Muscle layer of colon (tissue), 2 donors: Measurements from ENCODE around the gene ADAD2.
"Not testable (repeated sequence)": the region's sequence is repeated elsewhere in the genome, so short reads cannot be mapped to it uniquely, and the experiment has no call there.

Source experiments
- H3K27ac ChIP-seq: one replicate; pipeline ENCODE4 v1.7.0; 2013; ENCODE audit warnings: low read depth, mild to moderate bottlenecking, low read length, moderate library complexity
- H3K27me3 ChIP-seq, 2 donors: one replicate each; pipeline ENCODE4 v1.7.0; 2013; ENCODE audit warnings: low read length in 2 of 2, mild to moderate bottlenecking in 2 of 2; ENCODE audit not compliant: insufficient read depth in 2 of 2, control insufficient read depth in 1 of 2
- H3K36me3 ChIP-seq: one replicate; pipeline ENCODE4 v1.7.0; 2013; ENCODE audit warnings: mild to moderate bottlenecking, low read length; ENCODE audit not compliant: insufficient read depth
- H3K4me1 ChIP-seq: one replicate; pipeline ENCODE4 v1.7.0; 2013; ENCODE audit warnings: mild to moderate bottlenecking, low read length; ENCODE audit not compliant: insufficient read depth
- H3K4me3 ChIP-seq, 2 donors: one replicate each; pipeline ENCODE4 v1.7.0; 2013; ENCODE audit warnings: low read length in 2 of 2, low read depth in 1 of 2, mild to moderate bottlenecking in 1 of 2, moderate library complexity in 1 of 2
- H3K9ac ChIP-seq: one replicate; pipeline ENCODE4 v1.7.0; 2013; ENCODE audit warnings: low read length
- H3K9me3 ChIP-seq: one replicate; pipeline ENCODE4 v1.7.0; 2013; ENCODE audit warnings: mild to moderate bottlenecking, low read length
- donor health status: abdominal sarcoma.
- donor health status: Adenocarcinoma of cecum.

The ADAD2 gene

GRCh38 chr16:84199097-84199496 lies 8.1 kb downstream of the ADAD2 start:
- Histone ChIP-seq H3K4me3 (no peak overlapping the region), H3K27ac (no peak overlapping the region), H3K36me3 (no peaks in the 10 kb centered on the region)

GRCh38 chr16:84199861-84200260 lies 8.9 kb downstream of the ADAD2 start:
- Histone ChIP-seq H3K27me3 (peaks cover 0 to 6% of the 10 kb centered on the region in 2 donors), H3K4me3 (no peak overlapping the region), H3K9ac (no peak overlapping the region), H3K9me3 (no peaks in the 10 kb centered on the region), H3K36me3 (no peaks in the 10 kb centered on the region), H3K4me1 (no peaks in the 10 kb centered on the region), H3K27ac (no peak overlapping the region)

More at GRCh38 chr16:84199097-84199496, 8.1 kb downstream of the ADAD2 start:
- Histone ChIP-seq H3K27me3 (peaks cover 0 to 6% of the 10 kb centered on the region in 2 donors), H3K9ac (no peak overlapping the region), H3K4me1 (no peaks in the 10 kb centered on the region), H3K9me3 (no peaks in the 10 kb centered on the region)

- H3K4me3 ChIP-seq, H3K9me3 ChIP-seq, H3K9ac ChIP-seq, H3K36me3 ChIP-seq, H3K4me1 ChIP-seq, H3K27me3 ChIP-seq, H3K27ac ChIP-seq: not testable (repeated sequence)
Observed at GRCh38 chr16:84204551-84204950, 13.6 kb downstream of the ADAD2 start.

GRCh38 chr16:84205123-84205522 lies 14.2 kb downstream of the ADAD2 start:
- H3K27me3 ChIP-seq, H3K36me3 ChIP-seq, H3K27ac ChIP-seq, H3K9ac ChIP-seq, H3K9me3 ChIP-seq, H3K4me3 ChIP-seq, H3K4me1 ChIP-seq: not testable (repeated sequence)

- no peak overlapping the region for H3K4me3 ChIP-seq
- H3K9me3 ChIP-seq = no peaks in the 10 kb centered on the region
- H3K9ac ChIP-seq = no peak overlapping the region
- H3K36me3 ChIP-seq = no peaks in the 10 kb centered on the region
- no peak overlapping the region for H3K27ac ChIP-seq
- no peaks in the 10 kb centered on the region for H3K27me3 ChIP-seq
- no peaks in the 10 kb centered on the region for H3K4me1 ChIP-seq
Observed at GRCh38 chr16:84205976-84206691, 15.2 kb downstream of the ADAD2 start.

GRCh38 chr16:84207251-84207650 lies 16.3 kb downstream of the ADAD2 start:
- Histone ChIP-seq H3K9me3 (no peaks in the 10 kb centered on the region), H3K4me3 (no peak overlapping the region), H3K27me3 (no peaks in the 10 kb centered on the region), H3K9ac (no peak overlapping the region), H3K36me3 (no peaks in the 10 kb centered on the region), H3K4me1 (no peaks in the 10 kb centered on the region), H3K27ac (no peak overlapping the region)

GRCh38 chr16:84207879-84208278 lies 16.9 kb downstream of the ADAD2 start:
- H3K9me3 ChIP-seq = no peaks in the 10 kb centered on the region
- H3K4me3 ChIP-seq = no peak overlapping the region
- no peaks in the 10 kb centered on the region for H3K36me3 ChIP-seq
- H3K4me1 ChIP-seq = no peaks in the 10 kb centered on the region
- no peak overlapping the region for H3K27ac ChIP-seq
- H3K27me3 ChIP-seq = no peaks in the 10 kb centered on the region
- no peak overlapping the region for H3K9ac ChIP-seq

- no peaks in the 10 kb centered on the region for H3K27me3 ChIP-seq
- no peak overlapping the region for H3K4me3 ChIP-seq
- no peaks in the 10 kb centered on the region for H3K36me3 ChIP-seq
- H3K27ac ChIP-seq = no peak overlapping the region
- H3K9ac ChIP-seq = no peak overlapping the region
- no peaks in the 10 kb centered on the region for H3K9me3 ChIP-seq
- H3K4me1 ChIP-seq = no peaks in the 10 kb centered on the region
Observed at GRCh38 chr16:84209989-84210388, 19.0 kb downstream of the ADAD2 start.

- Histone ChIP-seq H3K4me1 (no peaks in the 10 kb centered on the region), H3K27ac (no peak overlapping the region), H3K9ac (no peak overlapping the region), H3K36me3 (no peaks in the 10 kb centered on the region), H3K27me3 (no peaks in the 10 kb centered on the region), H3K9me3 (no peaks in the 10 kb centered on the region), H3K4me3 (no peak overlapping the region)
Observed at GRCh38 chr16:84212154-84212553, 21.2 kb downstream of the ADAD2 start.

GRCh38 chr16:84212631-84213030 lies 21.7 kb downstream of the ADAD2 start:
- H3K36me3 ChIP-seq = no peaks in the 10 kb centered on the region
- H3K9ac ChIP-seq = no peak overlapping the region
- H3K27ac ChIP-seq = no peak overlapping the region
- H3K4me3 ChIP-seq = no peak overlapping the region
- no peaks in the 10 kb centered on the region for H3K27me3 ChIP-seq
- H3K9me3 ChIP-seq = no peaks in the 10 kb centered on the region
- no peaks in the 10 kb centered on the region for H3K4me1 ChIP-seq

GRCh38 chr16:84214451-84215066 lies 23.6 kb downstream of the ADAD2 start:
- H3K4me1 ChIP-seq = no peaks in the 10 kb centered on the region
- H3K36me3 ChIP-seq = no peaks in the 10 kb centered on the region
- H3K9ac ChIP-seq = no peak overlapping the region
- H3K9me3 ChIP-seq = no peaks in the 10 kb centered on the region
- H3K4me3 ChIP-seq = no peak overlapping the region
- no peak overlapping the region for H3K27ac ChIP-seq
- no peaks in the 10 kb centered on the region for H3K27me3 ChIP-seq

GRCh38 chr16:84215531-84215930 lies 24.6 kb downstream of the ADAD2 start:
- Histone ChIP-seq H3K4me1 (no peaks in the 10 kb centered on the region), H3K27ac (no peak overlapping the region), H3K36me3 (no peaks in the 10 kb centered on the region), H3K4me3 (no peak overlapping the region), H3K9me3 (no peaks in the 10 kb centered on the region), H3K9ac (no peak overlapping the region), H3K27me3 (no peaks in the 10 kb centered on the region)
